ENCODE results near the gene CPED1. TPM values are rescaled to one million over a fixed set of nuclear protein-coding genes. Genes with fewer than 3 reads are reported as not detected.

Gene CPED1
- total and polyA plus RNA-seq, 2 experiments from 2014 or later = 0.17 to 0.47 TPM

DNA sequence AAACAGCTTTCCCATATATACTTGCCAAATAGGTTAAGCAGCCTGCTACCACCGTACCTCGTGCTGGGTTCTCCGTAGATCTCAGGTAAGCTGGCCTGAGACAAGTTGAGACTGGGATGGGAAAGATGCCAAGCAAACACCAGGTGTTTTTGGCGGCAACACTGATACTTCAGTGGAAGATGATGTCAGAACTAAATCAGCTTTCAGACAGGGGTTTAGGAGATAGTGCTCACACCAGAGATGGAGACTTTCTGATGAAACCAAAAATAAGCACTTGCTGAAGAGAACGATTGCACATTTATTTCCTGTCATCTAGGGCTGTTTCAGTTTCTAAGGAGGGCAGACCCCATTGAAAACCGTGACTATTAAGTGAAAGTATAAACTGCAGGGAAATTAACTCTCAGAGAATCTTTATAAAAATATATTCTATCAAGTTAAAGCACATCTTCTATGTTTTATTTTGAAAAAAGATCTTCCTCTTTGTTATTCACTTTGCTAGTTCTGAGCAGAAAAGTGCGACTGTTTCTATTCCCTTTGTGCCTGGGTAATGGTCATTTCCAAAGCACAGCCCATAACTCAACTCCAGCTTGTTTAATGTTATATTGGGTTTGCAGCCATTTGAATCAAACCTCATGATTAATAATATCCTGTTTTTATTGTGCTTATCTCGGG, 149.9 kb downstream of the CPED1 start:
- TF ChIP-seq POLR2AphosphoS5 (IDR thresholded peaks at IDR 0.05; ENCODE audit: low read depth) (no peak), ZNF114 (CRISPR knock-in tag; IDR thresholded peaks at IDR 0.05) (no peak), EZH2 (IDR thresholded peaks at IDR 0.05; ENCODE audit: low read depth, unreplicated experiment) (no peak), NANOG (IDR thresholded peaks at IDR 0.05; ENCODE audit: borderline replicate concordance) (no peak), STAT1 (IDR thresholded peaks at IDR 0.05; ENCODE audit: unreplicated experiment) (no peak), ZNF331 (CRISPR knock-in tag; IDR thresholded peaks at IDR 0.05; ENCODE audit: low read depth) (no peak), JUNB (IDR thresholded peaks at IDR 0.05; ENCODE audit: unreplicated experiment) (no peak), EZH2phosphoT487 (IDR thresholded peaks at IDR 0.05; ENCODE audit: unreplicated experiment) (no peak), CREB1 (CRISPR knock-in tag; IDR thresholded peaks at IDR 0.05; ENCODE audit: low read depth) (no peak)
- TF ChIP-seq, protein P1, sequence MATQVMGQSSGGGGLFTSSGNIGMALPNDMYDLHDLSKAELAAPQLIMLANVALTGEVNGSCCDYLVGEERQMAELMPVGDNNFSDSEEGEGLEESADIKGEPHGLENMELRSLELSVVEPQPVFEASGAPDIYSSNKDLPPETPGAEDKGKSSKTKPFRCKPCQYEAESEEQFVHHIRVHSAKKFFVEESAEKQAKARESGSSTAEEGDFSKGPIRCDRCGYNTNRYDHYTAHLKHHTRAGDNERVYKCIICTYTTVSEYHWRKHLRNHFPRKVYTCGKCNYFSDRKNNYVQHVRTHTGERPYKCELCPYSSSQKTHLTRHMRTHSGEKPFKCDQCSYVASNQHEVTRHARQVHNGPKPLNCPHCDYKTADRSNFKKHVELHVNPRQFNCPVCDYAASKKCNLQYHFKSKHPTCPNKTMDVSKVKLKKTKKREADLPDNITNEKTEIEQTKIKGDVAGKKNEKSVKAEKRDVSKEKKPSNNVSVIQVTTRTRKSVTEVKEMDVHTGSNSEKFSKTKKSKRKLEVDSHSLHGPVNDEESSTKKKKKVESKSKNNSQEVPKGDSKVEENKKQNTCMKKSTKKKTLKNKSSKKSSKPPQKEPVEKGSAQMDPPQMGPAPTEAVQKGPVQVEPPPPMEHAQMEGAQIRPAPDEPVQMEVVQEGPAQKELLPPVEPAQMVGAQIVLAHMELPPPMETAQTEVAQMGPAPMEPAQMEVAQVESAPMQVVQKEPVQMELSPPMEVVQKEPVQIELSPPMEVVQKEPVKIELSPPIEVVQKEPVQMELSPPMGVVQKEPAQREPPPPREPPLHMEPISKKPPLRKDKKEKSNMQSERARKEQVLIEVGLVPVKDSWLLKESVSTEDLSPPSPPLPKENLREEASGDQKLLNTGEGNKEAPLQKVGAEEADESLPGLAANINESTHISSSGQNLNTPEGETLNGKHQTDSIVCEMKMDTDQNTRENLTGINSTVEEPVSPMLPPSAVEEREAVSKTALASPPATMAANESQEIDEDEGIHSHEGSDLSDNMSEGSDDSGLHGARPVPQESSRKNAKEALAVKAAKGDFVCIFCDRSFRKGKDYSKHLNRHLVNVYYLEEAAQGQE (IDR thresholded peaks at IDR 0.05; ENCODE audit: unreplicated experiment) = no peak
- TF ChIP-seq, protein P2, sequence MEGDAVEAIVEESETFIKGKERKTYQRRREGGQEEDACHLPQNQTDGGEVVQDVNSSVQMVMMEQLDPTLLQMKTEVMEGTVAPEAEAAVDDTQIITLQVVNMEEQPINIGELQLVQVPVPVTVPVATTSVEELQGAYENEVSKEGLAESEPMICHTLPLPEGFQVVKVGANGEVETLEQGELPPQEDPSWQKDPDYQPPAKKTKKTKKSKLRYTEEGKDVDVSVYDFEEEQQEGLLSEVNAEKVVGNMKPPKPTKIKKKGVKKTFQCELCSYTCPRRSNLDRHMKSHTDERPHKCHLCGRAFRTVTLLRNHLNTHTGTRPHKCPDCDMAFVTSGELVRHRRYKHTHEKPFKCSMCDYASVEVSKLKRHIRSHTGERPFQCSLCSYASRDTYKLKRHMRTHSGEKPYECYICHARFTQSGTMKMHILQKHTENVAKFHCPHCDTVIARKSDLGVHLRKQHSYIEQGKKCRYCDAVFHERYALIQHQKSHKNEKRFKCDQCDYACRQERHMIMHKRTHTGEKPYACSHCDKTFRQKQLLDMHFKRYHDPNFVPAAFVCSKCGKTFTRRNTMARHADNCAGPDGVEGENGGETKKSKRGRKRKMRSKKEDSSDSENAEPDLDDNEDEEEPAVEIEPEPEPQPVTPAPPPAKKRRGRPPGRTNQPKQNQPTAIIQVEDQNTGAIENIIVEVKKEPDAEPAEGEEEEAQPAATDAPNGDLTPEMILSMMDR (conservative IDR thresholded peaks at IDR 0.05; ENCODE audit: low read depth in 2 of 2) = no peak
- TF ChIP-seq, protein P3, sequence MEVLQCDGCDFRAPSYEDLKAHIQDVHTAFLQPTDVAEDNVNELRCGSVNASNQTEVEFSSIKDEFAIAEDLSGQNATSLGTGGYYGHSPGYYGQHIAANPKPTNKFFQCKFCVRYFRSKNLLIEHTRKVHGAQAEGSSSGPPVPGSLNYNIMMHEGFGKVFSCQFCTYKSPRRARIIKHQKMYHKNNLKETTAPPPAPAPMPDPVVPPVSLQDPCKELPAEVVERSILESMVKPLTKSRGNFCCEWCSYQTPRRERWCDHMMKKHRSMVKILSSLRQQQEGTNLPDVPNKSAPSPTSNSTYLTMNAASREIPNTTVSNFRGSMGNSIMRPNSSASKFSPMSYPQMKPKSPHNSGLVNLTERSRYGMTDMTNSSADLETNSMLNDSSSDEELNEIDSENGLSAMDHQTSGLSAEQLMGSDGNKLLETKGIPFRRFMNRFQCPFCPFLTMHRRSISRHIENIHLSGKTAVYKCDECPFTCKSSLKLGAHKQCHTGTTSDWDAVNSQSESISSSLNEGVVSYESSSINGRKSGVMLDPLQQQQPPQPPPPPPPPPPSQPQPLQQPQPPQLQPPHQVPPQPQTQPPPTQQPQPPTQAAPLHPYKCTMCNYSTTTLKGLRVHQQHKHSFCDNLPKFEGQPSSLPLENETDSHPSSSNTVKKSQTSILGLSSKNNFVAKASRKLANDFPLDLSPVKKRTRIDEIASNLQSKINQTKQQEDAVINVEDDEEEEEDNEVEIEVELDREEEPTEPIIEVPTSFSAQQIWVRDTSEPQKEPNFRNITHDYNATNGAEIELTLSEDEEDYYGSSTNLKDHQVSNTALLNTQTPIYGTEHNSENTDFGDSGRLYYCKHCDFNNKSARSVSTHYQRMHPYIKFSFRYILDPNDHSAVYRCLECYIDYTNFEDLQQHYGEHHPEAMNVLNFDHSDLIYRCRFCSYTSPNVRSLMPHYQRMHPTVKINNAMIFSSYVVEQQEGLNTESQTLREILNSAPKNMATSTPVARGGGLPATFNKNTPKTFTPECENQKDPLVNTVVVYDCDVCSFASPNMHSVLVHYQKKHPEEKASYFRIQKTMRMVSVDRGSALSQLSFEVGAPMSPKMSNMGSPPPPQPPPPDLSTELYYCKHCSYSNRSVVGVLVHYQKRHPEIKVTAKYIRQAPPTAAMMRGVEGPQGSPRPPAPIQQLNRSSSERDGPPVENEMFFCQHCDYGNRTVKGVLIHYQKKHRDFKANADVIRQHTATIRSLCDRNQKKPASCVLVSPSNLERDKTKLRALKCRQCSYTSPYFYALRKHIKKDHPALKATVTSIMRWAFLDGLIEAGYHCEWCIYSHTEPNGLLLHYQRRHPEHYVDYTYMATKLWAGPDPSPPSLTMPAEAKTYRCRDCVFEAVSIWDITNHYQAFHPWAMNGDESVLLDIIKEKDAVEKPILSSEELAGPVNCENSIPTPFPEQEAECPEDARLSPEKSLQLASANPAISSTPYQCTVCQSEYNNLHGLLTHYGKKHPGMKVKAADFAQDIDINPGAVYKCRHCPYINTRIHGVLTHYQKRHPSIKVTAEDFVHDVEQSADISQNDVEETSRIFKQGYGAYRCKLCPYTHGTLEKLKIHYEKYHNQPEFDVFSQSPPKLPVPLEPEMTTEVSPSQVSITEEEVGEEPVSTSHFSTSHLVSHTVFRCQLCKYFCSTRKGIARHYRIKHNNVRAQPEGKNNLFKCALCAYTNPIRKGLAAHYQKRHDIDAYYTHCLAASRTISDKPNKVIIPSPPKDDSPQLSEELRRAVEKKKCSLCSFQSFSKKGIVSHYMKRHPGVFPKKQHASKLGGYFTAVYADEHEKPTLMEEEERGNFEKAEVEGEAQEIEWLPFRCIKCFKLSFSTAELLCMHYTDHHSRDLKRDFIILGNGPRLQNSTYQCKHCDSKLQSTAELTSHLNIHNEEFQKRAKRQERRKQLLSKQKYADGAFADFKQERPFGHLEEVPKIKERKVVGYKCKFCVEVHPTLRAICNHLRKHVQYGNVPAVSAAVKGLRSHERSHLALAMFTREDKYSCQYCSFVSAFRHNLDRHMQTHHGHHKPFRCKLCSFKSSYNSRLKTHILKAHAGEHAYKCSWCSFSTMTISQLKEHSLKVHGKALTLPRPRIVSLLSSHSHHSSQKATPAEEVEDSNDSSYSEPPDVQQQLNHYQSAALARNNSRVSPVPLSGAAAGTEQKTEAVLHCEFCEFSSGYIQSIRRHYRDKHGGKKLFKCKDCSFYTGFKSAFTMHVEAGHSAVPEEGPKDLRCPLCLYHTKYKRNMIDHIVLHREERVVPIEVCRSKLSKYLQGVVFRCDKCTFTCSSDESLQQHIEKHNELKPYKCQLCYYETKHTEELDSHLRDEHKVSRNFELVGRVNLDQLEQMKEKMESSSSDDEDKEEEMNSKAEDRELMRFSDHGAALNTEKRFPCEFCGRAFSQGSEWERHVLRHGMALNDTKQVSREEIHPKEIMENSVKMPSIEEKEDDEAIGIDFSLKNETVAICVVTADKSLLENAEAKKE (CRISPR knock-in tag; IDR thresholded peaks at IDR 0.05) = no peak
- TF ChIP-seq, protein P4, sequence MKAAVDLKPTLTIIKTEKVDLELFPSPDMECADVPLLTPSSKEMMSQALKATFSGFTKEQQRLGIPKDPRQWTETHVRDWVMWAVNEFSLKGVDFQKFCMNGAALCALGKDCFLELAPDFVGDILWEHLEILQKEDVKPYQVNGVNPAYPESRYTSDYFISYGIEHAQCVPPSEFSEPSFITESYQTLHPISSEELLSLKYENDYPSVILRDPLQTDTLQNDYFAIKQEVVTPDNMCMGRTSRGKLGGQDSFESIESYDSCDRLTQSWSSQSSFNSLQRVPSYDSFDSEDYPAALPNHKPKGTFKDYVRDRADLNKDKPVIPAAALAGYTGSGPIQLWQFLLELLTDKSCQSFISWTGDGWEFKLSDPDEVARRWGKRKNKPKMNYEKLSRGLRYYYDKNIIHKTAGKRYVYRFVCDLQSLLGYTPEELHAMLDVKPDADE (IDR thresholded peaks at IDR 0.05) = no peak
- no peak for ATAC-seq
- H2AFZ ChIP-seq = no peak overlapping the region
- H3F3A ChIP-seq (replicated peaks; ENCODE audit: low read depth) = no peaks in the 10 kb centered on the region
- DNase-seq (ENCODE audit: low spot score) = peak; percentile 11
- Mint-ChIP-seq H3K27ac (no peak overlapping the region), H3K9me3 (no peaks in the 10 kb centered on the region), H3K4me3 (no peak overlapping the region), H3K36me3 (ENCODE audit: low read depth) (no peaks in the 10 kb centered on the region), H3K4me1 (no peaks in the 10 kb centered on the region), H3K27me3 (ENCODE audit: insufficient read depth, low read depth, poor library complexity) (no peaks in the 10 kb centered on the region)
- H3K4me3 ChIP-seq = no peak overlapping the region
- H3K79me2 ChIP-seq (replicated peaks; ENCODE audit: insufficient read depth) = no peaks in the 10 kb centered on the region
- no peaks in the 10 kb centered on the region for H3K9me2 ChIP-seq (ENCODE audit: insufficient read depth)
- H3K27ac ChIP-seq (ENCODE audit: low read depth) = no peak overlapping the region
- no peak overlapping the region for H3K4me2 ChIP-seq
- H3K36me3 ChIP-seq (ENCODE audit: insufficient read depth) = no peaks in the 10 kb centered on the region
- H4K20me1 ChIP-seq (replicated peaks; ENCODE audit: insufficient read depth) = no peaks in the 10 kb centered on the region
- H3K4me1 ChIP-seq (ENCODE audit: insufficient read depth) = no peaks in the 10 kb centered on the region
- H3K27me3 ChIP-seq (ENCODE audit: insufficient read depth) = no peaks in the 10 kb centered on the region

Measured in GM23338 (cell line).